ENCODE data around the gene C1orf210.

The C1orf210 gene

DNA sequence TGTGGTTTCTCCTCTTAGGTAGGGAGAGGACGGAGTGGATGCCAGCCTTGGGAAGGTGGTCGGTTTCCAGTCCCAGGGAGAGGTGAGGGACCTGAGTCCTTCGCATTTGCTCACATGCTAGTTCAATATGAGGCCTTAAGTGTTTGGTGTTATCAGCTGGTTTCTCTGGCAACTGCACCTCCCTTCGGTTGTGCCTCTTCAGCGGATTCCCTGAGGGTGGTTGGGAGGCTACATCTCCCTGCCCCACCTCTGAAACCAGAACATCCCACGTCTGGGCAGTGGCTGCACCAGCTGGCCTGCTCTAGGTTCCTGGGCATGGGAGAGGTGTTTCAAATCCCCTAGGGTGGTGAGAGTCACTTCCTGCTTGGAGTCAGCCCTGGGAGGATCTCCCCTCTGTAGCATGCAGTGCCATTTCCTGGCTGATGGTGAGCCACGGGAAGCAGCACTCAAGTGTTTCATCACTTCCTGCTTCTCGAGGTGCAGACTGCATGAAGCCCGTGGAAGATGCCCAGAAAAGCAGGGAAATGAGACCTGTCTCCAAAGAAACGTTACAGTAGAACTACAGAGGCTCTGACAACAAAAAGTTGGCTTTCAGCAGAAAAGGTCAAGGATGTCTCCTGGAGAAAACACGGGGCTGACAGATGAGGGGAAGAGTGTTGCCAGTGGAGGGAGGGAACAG lies 11.1 kb downstream of the C1orf210 start:
- peak; percentile 84 for DNase-seq (ENCODE audit: low read depth)

DNA sequence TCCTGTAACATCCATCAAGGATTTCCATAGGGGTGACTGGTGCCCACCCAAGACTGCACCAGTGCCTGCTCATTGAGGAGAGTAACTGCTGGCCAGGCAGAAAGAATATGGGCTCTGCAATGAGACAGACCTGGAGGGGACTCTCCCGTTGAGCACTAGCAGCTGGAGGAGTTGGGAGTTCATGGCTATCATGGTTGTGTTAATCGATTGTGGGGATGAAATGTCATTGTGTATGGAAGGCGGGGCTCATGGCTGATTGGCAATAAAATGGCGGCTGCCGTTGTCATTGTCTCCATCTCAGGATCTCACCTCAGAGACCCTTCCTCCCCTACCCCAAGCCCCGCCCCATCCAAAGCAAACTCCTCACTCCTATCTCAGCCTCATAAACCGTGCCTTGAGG lies 11.7 kb downstream of the C1orf210 start:
- no peak for DNase-seq (ENCODE audit: low read depth)

DNA sequence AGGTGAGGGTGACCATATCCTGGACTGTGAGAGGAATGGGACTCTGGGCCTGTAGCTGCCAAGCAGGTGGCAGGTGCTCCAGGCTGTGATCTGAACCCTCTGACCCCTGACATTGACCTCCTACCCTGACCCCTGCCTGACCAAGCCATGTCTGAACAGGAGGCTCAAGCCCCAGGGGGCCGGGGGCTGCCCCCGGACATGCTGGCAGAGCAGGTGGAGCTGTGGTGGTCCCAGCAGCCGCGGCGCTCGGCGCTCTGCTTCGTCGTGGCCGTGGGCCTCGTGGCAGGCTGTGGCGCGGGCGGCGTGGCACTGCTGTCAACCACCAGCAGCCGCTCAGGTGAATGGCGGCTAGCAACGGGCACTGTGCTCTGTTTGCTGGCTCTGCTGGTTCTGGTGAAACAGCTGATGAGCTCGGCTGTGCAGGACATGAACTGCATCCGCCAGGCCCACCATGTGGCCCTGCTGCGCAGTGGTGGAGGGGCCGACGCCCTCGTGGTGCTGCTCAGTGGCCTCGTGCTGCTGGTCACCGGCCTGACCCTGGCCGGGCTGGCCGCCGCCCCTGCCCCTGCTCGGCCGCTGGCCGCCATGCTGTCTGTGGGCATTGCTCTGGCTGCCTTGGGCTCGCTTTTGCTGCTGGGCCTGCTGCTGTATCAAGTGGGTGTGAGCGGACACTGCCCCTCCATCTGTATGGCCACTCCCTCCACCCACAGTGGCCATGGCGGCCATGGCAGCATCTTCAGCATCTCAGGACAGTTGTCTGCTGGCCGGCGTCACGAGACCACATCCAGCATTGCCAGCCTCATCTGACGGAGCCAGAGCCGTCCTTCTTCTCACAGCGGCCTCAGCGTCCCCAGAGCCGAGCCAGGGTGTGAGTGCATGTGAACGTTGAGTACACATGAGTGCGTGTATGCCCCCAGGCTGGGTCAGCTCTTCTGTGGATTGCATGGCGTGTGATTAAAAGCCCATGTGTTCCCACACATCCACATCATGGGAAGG lies 12.5 kb downstream of the C1orf210 start:
- DNase-seq (ENCODE audit: low read depth): no peak

DNA sequence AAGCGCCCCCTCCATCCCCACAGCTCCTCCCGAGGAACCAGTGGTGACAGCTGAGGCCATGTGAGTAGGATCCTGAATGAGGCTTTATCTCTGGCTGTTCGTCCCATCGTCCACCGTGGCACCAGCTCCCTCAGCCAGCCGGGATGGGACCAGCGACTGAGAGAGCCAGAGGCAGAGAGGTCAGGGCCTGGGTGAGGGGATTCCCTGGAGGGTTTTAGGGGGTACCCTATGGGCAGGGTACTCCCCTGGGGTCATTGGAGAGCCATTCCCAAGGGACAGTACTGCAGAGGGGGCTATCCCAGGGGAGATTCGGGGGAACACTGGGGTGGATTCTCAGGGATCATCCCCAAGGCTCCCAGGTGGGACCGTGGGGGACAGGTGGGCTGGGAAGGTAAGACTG lies 13.2 kb downstream of the C1orf210 start:
- DNase-seq (ENCODE audit: low read depth): no peak

DNA sequence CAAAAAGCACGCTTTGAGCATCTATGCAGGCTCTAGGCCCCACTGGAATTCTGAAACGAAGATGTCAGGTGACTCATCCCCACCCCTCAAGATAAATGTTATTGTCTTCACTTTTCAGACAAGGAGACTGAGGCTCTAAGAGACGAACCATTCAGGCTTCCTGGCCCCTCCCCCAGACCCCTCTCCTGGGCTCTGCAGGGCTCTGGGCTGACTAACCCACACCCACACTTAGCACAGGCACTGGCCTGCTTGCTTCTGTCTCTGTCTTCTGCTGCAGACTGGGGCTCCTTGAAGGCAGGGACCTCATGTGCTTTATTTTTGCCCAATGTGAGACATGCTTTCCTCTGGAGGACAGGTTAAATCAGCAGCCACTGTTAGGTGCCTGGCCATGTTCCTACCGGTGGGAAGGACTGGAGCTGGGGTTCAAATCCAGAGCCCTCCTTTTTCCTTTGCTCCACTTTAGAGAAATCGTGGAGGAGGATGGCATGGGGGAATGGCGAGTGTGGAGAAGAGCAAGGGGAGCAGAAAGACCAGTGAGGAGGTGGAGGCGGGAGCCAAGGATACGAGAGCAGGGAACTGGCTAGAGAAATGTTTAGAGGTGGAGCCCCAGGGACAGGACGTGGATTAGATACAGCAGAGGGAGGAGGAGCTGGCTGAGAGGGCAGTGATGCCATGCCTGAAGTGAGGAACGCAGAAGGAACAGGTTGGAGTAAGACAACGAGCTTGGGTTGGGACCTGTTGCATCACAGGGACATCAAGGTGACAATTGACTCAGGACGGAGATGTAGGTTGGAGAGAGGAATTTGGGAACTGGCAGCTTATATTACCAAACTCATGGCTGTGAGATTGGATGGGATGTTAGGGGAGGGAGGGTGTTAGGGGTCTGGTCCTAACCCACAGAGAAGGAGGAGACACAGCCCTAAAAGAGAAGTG lies 13.9 kb downstream of the C1orf210 start:
- no peak for DNase-seq (ENCODE audit: low read depth)

DNA sequence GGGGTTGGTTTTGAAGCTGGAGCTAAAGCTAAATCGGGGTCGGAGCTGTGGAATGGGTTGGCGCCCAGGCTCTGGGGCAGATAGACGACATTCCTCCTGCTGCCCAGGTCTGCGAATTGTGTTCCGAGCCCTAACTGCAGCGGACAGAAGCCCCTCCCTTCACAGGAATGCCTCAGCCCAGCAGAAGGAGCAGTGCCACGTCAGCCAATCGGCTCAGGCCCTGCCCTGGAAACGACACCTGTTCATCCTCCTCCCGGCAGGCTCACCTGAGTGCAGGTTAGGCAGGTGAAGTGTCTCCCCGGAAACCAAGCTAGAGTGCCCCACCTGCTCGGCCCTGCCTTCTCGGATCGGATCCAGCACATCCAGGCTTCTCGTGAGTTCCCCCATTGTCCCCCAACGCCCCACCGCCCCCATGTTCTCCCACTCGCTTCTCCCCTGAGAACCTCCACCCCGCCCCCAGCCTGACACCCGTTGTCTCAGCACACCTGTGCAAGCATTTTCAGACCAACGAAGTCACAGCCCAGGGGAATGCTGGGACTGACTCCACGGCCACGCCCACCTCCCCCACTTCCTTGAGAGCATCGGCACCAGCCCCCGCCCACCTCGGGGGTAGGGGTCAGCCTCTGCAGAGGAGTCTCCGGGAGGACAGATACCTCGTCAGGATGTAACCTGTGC lies 14.8 kb downstream of the C1orf210 start:
- DNase-seq (ENCODE audit: low read depth): no peak

DNA sequence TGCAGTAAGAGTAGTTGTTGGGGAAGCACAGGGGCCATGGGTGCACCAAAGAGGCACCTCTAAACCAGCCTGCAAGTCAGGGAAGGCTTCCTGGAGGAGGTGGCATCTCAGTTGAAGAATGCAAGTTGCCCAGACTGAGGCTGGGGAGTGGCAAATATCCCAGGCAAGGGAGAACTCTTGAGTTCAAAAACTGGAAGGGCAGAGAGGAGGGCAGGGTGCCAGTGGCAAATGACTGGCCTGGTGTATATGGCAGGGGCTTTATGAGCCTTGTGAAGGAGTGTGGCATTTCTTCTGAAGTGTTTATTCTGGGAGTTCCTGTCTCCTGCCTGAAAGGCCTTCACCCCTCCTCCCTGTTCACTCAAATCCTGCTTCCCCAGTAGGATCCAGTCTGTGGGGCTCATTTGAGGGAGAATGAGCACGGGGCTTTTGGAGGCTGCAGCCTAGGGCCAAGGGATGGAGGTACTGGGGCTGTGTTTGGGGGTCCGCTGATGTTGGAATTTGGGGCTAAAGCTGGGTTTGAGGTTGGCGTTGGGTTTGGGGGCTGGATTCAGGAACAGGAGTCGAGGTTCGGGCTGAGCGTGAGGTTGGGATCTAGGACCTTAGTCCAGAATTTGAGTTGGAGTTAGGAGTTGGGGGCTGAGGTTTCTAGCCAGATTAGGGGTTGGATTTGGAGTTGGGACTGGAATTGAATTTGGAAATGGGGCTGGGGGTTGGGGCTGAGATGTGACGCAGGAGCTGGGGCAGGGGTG lies 15.6 kb downstream of the C1orf210 start, which contains the start of gene TMEM125:
Gene TMEM125, plus strand, starts transcription at position 357 of the 749 bp plus-strand sequence. CDS start 2,740 bp downstream, outside the sequence.
- no peak for DNase-seq (ENCODE audit: low read depth)

DNA sequence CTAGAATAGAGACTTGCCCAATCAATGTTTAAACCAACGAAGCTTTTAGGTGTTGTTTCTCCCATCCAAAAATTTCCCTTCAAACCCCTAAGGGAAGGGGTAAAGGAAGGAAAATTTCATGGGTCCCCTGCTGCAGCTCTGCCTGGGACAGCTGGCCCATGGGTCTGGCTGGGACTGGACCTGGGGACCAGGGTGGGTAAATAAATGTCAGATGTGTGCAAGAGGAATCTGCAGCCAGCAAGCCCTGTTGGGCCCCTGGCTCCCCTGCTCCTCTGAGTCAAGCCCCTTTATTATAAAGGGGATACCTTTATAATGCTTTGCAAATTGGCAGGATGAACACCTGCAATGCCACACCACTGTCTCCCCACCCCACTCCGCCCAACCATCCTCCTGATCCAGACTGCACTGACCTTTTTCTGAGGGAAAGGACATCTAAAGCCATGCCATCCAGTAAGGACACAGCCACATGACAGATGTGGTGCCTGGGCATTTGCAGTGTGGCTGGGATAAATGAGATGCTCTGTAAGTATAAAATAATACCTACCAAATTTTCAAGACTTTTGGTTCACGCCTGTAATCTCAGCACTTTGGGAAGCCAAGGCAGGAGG lies 17.5 kb downstream of the C1orf210 start:
- DNase-seq (ENCODE audit: low read depth): no peak

DNA sequence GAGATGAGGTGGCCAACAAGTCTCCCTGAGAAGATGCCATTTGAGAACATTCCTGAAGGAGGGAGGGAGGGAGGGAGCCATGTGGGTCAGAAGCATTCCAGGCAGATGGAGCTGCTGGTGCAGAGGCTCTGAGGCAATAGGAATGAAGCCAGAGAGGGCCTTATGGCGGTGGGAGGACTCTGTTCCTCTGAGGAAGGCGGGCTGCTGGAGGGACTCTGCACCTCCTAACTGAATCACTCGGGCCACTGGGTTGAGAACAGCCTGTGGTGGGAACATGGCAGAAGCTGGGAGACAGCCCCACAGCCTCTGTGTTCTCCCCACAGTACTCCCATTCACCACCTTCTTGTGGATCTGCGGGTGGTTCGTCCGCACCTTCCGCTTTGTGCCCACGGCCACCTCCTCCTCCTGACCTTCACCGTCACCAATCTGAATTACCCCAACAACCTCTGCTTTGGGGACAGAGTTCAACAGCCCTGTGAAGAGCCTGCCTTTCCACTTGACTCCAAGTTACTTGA lies 18.0 kb downstream of the C1orf210 start:
- DNase-seq (ENCODE audit: low read depth): no peak

DNA sequence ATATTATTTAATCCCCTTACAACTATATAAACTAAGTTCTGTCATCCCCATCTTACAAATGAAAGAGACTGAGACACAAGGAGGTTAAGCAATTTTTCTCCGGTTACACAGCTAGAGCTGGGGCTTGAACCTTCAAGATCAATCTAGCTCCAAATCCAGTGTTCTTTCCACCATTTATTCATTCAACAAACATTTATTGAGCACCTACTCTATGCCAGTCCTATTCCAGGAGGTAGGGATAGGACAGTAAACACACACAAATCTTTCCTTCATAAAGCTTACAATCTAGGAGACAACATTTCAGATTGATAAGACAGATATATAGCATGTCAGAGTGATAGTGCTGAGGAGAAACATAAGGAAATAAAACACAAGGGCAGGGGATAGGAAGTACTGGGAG lies 18.5 kb downstream of the C1orf210 start:
- no peak for DNase-seq (ENCODE audit: low read depth)

DNA sequence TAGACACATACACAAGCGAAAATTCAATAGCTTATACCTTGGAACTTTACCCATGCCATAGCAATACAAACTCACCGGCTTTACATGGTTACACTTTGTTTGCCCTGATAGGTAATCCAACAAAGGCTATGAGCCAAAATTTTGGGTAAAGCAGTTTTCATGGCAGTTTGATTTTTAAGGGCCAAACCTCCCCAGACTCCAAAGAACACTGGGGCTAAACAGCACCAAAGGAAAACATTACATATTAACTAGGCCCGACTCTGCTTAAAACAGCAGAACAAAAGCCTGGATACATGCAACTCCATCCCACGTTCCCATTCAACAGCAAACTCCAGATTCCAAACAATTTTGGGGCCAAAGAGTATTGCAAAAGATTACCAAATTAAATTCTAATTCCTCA lies 19.9 kb downstream of the C1orf210 start:
- no peak for DNase-seq (ENCODE audit: low read depth)

DNA sequence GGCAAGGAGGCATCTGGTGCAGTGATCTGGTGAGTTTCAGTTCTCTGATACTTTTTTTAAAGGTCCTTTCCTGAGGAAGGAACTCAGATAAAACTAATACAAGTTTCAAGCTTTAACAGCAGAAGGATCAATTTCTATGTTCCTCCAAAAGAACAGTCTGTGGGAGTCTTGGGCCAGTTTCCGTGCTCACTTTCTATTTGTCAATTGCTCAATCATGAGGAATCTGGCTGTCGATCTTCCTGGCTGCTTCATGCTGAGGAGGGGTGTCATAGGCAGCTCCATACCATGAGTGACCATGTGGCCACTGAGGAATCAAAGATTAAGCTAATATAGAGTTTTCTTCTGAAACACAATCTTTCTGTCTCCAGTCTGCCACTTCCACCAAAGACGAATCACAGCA lies 27.0 kb downstream of the C1orf210 start:
- DNase-seq (ENCODE audit: low read depth): no peak

DNA sequence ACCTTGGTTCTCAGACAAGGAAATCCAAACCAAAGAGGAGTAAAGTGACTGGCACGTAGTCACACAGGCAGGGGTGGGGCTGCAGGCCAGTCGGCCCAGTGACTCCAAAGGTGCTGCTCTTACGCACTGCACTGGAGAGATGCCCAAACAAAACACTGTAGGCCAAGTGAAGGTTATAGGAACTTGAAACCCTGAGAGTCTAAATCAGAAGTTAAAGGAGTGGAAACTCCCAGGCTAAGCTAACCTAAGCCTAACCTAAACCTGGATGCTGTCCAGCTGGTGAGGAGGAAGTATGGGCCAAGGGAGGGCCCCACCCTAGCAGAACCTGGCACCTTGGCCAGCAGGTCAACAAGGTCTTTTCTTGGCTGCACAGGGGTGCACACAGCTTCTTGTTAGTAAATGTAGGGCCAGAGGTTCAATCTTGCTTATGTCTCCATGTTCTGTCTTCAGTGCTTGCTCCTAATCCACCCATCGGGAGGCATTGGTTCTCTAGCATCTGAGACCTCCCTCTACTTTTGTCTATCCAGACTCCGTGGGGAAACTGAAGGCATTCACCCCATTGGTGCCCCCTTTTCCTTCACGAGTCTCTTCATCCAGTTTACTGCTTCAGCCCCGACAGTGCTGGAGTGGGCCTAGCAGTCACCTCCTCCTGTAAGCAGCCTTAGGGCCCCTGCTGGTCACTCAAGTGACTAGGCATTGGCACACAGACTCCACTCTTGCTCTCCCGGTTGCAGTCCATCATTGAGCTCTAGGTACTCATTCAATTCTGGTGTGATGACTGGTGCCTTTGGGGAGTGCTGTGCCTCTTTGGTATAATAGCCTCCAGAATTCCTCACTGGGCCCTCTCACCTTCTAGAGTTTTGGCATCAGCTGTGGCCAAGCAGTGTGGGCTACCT lies 28.5 kb downstream of the C1orf210 start:
- no peak for DNase-seq (ENCODE audit: low read depth)

DNA sequence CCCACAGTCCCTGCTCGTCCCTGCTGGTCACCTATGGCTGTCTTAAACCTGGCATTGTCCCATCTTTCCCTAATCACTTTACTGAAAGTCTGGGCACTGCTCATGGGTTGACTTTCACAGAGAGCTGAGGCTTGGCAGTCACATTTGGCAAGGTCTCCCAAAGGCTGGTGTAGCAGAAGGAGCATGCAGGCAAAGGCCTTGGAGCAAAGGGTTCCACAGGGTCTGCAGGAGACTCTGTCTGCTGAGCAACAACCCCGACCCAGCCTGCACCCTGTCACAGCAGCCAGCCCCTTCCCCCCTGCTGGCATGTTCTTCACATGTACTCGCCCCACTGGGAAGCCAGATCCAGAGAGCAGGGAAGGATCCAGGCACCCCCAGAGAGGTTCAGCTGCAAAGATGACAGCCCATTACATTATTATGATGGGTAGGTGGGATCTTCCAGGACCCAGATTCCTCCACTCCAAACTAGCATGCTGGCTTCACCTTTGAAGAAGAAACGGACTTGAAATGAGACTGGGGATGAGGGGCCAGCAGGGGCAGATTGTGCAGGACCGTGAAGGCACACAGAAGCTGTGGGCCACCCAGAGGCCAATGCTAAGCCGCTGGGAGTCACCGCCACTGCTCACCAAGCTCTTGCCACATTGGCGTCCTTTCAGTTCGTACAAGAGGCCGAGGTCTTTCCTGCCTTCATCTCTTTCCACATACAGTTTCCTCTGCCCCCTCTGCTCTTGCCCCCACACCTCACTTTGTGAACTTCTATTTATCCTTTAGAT lies 29.8 kb downstream of the C1orf210 start:
- DNase-seq (ENCODE audit: low read depth): no peak

DNA sequence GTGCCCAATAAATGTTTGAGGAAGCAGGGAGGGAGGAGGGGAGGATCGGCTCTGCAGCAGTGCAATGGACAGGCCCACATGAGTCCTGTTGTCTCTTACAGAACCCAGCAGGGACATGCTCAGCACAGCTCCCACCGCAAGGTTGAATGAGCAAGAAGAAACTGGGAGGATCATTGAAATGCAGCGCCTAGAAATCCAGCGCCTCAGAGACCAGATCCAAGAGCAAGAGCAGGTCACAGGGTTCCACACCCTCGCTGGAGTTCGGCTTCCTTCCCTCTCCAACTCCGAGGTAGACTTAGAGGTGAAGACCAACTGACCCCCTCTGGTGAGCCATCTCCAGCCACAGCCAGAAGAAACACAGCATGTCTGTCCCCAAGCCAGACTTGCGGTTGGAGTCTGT lies 31.5 kb downstream of the C1orf210 start:
- DNase-seq (ENCODE audit: low read depth): no peak

DNA sequence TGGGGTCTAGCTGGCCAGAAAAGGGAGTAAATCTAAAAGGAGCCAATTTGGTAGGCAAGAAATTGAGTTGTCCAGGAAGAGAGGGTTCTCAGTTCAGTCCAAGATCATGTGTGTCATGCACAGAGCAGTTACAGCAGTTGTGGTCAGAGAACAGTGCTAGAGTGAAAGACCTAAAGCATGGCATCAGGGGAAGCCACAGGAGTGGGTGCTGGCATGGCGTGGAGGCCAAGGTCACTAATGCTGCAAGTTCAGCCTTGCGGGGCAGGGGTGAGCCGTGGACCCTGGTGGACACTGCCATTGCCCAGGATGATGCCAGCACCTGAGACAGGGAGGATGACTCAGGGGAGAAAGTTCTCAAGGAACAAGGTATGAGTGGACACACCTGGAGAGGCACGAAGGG lies 32.2 kb downstream of the C1orf210 start:
- no peak for DNase-seq (ENCODE audit: low read depth)

DNA sequence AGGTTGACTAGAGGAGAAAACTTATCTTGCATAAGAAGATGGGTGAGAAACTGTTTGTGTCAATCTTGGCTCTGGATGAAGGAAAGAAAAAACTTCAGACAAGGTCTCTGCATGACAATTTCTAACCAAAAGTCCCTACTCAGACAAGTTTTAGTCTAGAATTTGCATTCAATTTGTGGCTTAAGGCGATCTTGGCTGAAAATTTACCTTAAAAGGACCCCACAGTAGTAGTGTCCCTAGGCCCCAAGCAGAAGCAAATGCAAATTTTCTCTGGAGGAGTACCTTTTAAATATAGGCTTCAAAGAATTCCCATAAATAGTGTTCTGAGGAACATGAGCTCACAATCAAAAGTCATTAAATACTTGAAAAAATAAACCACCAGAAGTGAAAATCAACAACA lies 33.2 kb downstream of the C1orf210 start:
- DNase-seq (ENCODE audit: low read depth): no peak

DNA sequence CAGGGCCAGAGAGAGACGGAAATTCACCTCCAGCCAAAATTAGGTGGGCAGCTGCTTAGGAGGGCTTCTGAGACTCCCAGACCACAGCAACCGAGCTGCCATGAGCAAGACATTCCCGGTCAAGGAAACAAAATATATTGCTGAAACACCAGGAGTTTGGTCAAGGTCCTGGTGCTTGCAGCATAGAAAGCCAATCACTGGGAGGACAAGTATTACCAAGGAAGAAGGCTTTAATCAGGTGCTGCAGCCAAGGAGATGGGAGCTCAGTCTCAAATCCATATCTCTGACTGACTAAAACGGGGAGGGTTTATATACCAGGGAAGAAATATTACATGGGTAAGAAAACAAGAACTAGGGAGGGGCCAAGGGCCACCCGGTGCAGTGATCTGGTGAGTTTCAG lies 34.4 kb downstream of the C1orf210 start:
- no peak for DNase-seq (ENCODE audit: low read depth)

Data from ELR (cell line).